HG03571 (cell line): ENCODE results near the gene NFIA.

Experiments used
- ATAC-seq: cut with Tn5 transposase; IDR thresholded peaks from one replicate; pipeline ENCODE4 v1.9.1; 2021; ENCODE audit not compliant: unreplicated experiment

NFIA gene

DNA sequence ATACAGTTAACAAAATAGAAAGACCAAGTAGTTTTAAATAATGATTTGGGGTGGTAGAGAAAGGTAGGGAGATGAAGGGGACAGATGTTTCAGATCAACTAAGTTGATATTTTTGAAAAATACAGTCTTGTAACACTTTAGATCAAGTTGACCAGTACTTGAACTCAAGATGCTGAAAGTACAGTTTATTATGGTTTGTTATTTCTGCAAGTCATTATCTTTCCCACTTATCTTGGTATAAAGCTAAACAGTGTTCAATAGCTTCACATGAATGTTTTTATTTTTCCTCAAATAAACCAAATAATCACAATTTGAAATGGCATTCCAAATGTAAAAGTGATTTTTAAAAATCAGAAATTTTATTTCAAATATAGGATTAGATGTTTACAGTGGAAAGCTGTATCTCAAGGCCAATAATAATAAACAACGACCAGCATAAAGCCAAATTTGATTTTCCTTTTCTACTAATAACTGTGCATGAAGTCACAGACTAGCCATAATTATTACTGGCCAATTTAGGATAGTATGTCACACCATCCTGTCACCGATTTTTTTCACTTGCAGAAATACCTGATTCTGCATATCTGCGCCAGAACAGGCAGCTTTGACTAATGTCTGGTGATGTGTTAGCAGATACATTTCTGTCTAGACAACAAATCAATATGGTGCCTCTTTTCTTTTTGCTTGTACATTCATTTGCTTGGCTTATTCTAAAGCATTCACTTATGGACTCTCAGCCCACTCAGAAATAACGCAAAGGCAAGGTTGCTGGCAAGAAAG lies 322.4 kb downstream of the NFIA start:
- no peak for ATAC-seq

DNA sequence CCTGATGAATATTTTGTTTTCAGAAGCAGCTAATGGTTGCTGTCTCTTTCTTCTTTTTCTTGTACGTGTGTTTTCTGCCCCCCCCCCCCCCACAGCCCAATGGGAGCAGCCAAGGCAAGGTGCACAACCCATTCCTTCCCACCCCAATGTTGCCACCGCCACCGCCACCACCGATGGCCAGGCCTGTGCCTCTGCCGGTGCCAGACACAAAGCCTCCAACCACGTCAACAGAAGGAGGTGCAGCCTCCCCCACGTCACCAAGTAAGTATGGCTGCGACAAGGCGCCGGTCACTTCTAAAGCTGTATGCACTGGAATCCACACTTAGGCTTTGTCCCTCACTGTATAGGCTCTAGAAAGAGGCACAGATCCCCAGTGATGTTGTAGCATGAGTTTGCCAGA lies 324.1 kb downstream of the NFIA start:
- no peak for ATAC-seq

DNA sequence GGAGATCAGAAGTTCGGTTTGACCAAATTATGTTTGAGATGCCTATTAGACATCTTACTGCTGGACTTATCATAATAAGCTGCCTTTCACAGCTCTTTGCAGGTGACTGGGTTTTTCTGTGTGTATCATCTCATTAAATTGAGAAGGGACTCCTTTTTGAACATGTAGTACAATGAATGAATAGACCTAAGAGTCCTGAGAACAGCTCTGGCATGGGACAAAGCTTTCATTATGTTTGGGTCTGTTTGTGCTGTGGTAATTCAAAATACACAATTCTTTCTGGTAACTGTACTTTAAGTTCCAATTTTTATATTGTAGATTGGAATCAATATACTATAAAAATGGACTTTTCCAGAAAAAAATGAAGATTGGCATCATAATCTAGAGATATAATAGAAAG lies 330.2 kb downstream of the NFIA start:
- ATAC-seq = no peak

DNA sequence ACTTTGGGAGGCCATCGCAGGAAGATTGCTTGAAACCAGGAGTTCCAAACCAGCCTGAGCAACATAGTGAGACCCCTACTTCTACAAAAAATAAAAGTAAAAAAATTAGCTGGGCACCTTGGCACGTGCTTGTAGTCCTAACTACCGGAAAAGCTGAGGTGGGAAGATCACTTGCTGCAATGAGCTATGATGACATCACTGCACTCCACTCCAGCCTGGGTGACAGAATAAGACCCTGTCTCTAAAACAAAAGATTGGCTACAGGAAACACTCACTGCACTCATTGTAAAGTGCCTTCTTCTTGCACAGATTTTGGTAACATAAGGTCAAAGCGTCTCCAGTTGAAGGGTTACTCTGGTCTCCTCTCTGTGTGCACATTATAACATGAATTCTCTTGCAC lies 336.8 kb downstream of the NFIA start:
- ATAC-seq = no peak

DNA sequence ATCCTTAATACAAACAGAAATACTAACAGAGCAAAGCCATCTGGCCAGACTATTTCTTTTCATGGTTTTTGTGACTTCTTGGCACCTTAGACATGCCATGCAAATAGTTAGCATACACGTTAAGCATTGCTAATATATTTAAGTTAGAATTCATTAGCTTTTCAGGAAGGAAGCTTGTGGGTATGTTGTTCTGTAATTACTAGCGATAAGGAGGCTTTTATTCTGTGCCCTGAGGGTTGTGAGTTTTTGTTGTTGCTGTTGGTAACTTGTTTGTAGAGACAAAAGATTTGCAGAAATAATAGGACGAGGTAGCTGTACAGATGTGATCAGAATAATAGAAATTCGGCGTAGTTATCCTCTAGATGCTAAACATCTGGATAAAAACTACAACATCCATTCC lies 337.3 kb downstream of the NFIA start:
- no peak for ATAC-seq

DNA sequence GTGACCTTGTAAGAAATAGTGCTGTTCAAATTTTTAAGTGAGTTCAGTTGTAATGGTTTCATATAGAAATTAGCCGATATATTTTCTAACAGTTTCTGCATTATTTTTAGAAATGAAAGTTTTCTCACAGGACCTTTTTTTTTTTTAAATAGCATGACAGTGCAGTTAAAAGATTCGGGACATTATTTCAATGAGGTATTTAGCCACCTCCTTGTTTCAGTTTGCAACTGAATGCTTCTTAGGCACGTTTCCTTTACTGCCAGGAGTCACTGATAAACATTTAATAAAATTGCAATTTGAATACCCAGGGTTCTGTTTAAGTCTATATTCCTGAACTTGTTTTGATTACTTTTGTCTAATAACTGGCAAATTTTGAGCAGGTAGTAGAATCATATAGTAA lies 337.9 kb downstream of the NFIA start:
- no peak for ATAC-seq

DNA sequence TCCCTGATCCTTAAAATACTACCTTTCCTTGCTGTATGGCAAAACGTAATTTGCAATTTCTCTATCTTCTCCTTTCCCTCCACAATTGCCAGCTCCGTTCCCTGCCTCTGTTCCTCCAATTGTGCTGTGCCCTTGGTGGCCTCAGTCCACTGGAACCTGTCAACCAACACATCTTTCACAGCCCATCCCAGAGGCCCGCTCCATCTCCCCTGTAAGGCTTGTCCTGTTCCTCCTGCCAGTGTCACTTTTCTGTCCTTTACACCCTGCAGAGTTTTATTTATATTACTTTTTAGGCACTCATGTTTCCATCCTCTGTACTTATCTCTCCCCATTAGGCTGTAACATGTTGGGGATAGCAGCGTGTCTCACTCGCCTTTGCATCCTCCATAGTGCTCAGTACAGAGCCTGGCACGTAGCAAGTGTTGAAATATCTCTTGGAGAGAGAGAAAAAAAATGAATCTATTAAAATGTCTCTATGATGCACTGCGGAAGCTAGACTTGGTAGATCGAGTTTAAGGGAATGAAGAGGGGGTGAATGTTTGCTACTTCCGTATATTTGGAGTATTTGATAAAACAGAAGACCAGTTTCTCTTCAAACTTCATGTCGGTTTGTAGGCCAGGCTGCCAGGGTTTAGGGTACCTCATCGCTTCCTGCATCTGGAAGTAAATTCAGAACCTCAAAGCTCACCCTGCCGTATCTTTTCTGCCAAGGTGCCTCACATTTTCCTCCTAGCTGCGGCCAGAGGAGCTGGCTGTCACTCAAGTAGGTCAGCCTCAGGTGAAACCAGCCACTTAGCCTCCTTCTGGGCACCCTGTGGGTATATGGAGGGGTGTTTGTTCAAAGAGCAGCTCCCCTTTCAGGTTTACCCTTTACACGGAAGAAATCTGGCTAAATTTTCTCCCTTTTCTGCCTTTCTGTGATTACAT lies 338.8 kb downstream of the NFIA start:
- ATAC-seq = no peak

DNA sequence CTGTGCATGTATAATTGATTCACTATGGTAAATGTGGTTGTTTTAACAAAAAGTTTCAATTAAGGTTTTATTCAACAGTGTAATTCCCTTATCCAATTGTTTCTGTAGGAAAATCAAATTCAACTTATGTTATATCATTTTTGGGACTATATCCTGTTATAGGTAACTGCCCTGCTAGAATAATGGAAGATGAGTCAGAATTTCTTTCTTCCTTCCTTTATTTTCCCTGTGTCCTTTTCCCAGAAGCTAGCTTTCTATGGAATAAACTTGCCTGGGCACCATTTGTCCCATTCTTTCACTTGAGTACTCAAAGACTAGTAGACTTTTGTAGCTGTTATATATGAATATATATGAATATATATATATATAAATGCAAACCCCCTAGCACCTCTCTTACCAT lies 341.3 kb downstream of the NFIA start:
- ATAC-seq = no peak

DNA sequence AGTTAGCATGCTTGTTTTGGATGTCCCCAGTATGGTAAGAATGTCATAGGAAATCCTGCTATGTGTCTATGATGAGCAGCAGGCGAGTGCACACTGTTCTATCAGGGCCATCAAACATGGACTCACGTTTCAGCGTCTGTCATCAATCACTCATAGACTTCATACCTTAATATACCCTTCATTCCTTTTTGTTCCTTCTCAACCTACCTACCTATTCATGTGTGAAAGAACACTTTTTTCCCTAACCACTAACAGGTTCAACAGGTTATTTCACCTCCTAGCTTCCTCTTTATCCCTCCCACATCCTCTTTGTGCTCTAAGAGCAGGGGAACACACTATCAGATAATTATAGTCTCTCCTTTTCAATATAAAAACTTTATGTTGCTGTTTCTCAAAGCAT lies 342.0 kb downstream of the NFIA start:
- no peak for ATAC-seq

DNA sequence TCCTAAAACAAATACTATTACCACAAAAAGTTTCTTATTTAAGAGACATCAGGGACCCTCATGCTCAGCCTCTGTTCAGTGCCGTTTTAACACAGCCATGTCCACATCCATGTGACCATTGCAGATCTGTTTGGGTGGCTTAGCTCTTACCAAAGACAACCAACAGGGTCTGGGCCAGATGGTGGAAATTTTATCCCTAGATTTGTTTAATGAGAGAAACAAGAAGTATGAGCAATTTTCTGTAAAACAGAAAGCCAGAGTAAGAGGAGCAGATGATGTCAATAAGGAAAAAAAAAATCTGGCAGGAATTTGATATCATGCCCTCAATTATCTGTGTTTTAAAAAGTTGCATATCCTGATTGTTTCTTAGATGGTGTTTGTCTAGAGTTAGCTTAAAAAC lies 342.7 kb downstream of the NFIA start:
- ATAC-seq = no peak

DNA sequence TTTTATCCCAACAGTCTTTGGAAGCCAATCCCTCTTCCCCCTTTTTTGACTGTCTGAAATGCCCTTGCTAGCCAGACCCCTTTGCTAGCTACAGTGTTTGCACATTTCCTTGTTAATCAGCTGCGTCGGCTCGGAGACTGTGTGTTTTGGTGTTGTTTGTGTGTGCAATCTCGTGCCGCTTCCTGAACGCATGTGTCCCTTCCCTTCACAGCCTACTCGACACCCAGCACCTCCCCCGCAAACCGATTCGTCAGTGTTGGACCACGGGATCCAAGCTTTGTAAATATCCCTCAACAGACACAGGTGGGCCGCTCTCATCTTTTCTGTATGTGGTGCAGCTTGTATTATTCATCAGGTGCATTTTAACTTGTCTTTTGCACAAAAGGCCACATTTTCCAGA lies 343.9 kb downstream of the NFIA start:
- ATAC-seq = no peak

DNA sequence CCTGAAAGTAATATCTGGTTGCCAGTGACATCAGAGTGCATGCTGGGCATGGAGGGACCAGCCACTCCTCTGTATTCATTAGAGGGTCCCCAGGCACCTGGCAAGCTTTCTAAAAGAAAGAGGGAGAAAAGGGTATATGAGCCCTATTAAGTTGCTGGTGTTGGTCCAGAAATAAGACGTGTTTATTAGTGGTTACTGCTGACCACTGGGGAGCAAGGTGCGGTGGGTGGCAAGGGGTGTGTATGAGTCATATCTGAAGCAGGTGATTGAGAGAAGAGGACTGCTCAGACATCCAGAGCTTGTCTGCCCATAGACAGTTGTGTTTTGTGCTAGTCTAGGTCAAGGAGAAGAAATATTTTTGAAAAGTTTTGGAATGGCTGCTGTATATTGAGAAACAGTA lies 344.5 kb downstream of the NFIA start:
- ATAC-seq = no peak

DNA sequence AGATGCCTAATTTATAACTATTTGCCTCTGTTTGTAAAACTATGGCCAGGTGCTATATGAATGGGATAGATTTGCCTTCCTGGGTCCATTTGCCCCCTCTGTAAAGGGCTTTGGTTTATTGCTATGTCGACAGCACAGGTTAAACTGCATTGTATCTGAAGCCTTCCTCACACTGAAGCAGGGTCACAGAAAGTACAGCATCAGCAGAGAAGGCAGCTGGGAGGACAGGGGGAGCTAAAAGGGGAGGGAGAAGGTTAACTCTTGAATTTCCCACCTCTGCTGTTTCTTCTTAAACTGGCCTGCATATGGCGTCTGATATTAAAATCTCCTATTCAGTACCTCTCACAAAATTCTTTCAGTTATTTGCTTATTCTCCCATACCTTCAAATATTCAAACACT lies 345.1 kb downstream of the NFIA start:
- ATAC-seq = no peak

DNA sequence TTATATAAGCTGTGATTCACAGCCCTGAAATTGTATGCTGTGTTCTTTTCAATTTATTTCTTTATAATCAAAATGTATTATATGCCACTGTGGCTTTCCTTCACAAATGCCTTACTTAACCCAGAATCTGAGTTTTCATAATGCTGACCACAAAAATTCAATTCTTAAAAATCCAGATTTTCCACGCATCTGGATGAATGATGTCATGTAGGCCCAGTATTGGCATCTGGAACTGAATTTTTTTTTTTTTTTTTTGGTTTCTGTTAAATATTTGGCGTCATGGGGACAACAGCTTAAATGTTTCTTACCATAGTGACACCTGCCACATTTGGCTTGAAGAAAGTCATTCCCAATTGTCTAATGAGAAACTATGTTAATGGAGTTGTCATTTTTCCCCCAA lies 345.8 kb downstream of the NFIA start:
- ATAC-seq = no peak

DNA sequence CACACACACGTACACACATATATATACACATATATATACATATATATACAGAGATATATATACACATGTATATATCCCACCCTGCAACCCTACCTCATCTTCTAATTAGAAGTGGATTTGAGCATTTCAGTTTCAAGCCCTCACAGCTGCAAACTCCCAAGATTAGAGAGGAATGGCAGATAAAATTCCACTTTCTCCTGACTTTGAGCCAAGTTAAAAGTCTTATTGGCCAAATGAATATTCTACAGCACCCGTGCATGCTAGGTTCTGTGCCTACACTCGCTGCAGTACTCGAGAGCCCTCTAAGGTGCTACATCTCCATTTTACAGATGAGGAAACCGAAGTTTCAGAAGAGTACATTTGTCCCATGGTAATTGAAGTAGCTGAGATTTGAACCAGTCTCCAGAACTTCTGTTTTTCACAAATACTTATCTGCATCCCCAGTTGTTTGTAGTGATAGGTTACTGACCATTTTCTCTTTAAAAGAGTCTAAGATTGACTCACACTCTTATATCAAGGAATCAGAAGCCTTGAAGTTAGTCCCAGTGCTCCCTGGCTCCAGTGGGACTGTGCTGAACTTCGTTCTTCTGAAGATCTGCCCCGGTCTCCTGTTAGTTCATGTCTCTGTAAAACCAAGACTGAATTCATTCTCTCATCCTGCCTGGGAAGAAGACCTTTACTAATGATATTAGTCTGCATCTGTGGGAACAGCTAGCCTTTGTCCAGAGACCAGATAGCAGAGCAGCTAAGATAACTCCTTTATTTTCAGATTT lies 350.4 kb downstream of the NFIA start:
- no peak for ATAC-seq

DNA sequence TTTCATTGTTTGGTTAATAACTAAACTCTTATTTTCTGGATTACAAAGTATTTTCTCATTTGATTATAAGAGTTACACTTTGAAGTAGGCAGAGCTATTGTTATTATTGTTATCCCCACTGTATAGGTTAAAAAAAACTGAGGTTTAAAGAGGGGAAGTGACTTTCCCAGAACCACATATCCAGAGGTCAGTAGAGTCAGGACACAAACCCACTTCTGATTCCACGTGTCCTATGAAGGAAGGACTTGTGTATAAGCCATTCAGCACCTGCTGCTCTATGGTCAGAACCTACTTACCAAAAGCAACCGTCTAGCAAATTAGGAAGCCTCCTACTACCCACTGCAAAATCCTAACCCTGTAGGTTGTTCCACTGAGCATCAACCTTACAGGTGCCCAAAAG lies 351.3 kb downstream of the NFIA start:
- ATAC-seq = no peak

DNA sequence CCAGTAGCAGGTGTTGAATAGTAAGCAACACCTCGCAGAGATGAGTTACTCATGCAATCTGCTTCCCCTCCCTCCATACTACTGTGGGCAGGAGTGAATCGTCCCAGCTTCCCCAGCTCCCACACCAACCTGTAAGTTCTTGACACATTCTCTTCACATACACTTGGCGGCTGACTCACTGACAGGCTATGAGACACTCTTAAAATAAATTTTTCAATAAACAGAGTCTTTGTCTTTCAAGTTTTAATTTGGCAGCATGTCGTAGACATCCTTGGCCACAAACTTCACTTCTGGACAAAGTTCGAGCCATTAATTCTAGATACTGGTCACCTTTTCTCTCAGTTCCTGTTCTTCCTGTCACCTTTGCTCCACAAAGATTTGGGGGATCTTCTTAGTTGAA lies 351.9 kb downstream of the NFIA start:
- ATAC-seq = no peak

DNA sequence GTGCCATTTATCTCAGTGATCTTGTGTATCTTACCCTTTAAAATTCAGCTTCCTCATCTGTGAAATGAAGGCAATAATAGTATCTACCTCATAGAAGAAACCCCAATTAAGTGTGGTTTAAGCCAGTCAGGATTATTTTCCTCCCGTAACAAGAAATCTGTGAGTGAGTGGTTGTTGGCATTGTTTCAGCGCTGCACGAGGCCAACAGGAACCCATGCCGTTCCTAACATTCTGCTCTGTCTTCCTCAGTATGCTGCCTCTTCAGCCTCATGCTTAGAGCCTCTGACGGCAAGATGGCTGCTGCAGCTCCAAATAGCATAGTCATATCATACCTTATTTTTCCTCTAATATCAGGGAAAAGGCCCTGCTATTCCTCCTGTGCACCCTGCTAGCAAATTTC lies 352.9 kb downstream of the NFIA start:
- no peak for ATAC-seq

DNA sequence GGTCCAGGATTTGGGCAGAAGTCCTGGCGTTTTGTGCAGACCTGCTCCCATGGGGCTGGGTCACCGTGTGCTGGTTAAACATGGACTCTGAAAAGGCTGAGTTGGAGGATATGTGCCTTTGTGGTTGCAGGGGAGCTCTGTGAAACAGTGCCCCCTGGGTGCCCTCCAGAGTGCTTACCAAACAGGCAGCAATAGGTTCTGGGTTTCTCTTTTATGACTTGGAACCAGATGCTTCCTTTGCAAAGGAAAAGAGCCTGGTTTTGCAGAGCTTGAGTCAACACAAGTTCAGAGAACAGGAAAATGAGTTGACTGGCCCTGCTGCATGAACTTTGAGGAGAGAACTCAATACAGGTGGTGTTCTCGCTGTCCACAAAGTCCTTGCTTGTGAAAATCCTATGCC lies 353.7 kb downstream of the NFIA start:
- ATAC-seq = no peak

DNA sequence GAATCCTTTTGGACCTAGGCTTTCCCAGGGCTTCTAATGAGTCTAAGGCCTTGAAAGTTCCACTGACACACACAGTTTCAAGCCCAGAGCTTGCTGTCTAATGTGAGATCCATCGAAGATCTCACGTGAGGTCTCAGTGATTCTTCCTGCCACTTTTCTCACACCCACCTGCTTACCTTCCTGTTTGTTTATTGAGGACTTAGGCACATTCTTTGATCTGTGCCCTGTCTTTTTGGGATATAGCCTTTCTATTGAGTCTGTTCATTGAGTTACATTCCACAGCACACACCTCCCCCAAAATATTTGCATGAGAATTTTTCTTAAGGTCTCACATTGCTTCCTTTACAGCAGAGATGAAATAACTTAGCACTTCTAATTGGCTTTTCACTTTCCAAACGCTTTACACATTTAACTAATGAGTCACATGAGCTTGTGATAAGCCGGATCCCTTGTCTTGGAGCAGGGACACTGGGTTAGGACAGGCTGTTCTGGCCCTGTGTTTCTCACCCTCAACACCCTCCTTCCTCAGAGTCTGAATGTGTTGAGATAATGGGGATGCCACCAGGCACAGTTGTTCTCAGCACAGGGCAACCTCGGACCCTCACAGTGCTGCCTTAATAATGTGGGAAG lies 354.2 kb downstream of the NFIA start:
- no peak for ATAC-seq

DNA sequence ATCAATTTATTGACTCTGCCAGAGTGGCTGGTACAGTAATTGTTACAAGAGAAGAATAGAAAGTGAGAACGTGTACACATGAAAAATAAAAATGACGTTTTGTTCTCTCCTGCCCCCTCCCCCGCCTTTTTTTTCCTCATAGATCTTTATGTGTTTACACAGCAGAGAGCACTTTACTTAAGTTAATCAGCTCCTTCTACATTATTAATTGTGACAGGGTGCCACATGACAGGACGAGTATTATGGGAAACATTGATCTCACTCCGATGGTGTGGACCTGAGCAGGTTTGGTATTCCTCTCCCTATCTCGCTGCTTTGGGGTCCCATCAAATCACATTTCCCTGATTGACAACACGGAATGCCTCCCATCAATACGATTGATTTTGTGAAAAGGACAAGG lies 356.9 kb downstream of the NFIA start:
- ATAC-seq = no peak
